OCI-LY1 (cell line): Measurements from ENCODE around the gene RNU1-2.

ENCODE experiments used
- CTCF ChIP-seq: fragments of 200-600 bp; sonication (generic), shearing (Covaris generic); IDR thresholded peaks from 2 replicates; pipeline ENCODE4 v1.5.1; 2017; ENCODE audit warnings: mild to moderate bottlenecking, antibody characterized with exemption, low read length, moderate library complexity, mixed read lengths
- EZH2 ChIP-seq: fragments of 200-600 bp; sonication (generic), shearing (Covaris generic); IDR thresholded peaks from 2 replicates; pipeline ENCODE4 v1.8.0; 2017; ENCODE audit warnings: borderline replicate concordance, mixed run types, mild to moderate bottlenecking, antibody characterized with exemption, low read length, moderate library complexity, mixed read lengths

GRCh38 chr1:16888860-16889816, 6.6 kb upstream of the RNU1-2 start:
- no peak for TF ChIP-seq CTCF
- no peak for TF ChIP-seq EZH2
